Measurements from ENCODE around the gene WDR37.

The WDR37 gene

GRCh38 chr10:1172256-1172984, 116.2 kb downstream of the WDR37 start:
- no peak for DNase-seq

GRCh38 chr10:1173091-1173490, 116.9 kb downstream of the WDR37 start:
- no peak for DNase-seq

GRCh38 chr10:1174022-1174421, 117.8 kb downstream of the WDR37 start:
- no peak for DNase-seq

- no peak for DNase-seq
These were observed 119.9 kb downstream of the WDR37 start for GRCh38 chr10:1175956-1176565.

GRCh38 chr10:1177936-1178335, 121.8 kb downstream of the WDR37 start:
- DNase-seq = no peak

- DNase-seq = no peak
These were observed 122.3 kb downstream of the WDR37 start for GRCh38 chr10:1178506-1178905.

GRCh38 chr10:1179346-1180070, 123.3 kb downstream of the WDR37 start:
- no peak for DNase-seq

GRCh38 chr10:1180071-1180730, 124.0 kb downstream of the WDR37 start:
- DNase-seq = no peak

GRCh38 chr10:1180836-1181235, 124.7 kb downstream of the WDR37 start:
- peak; percentile 3 for DNase-seq

All from NCI-H82 (cell line).